ENCODE data around the gene MCAM. TPM values are rescaled to one million over a fixed set of nuclear protein-coding genes. Genes with fewer than 3 reads are reported as not detected.
A peak's percentile ranks its signal among the peaks of the same experiment; 100 is the strongest.

The MCAM gene
- total and polyA plus RNA-seq, 2 donors (not counting 1 experiment from before 2014, with no cell fraction given): 4.8 to 26.3 TPM

DNA sequence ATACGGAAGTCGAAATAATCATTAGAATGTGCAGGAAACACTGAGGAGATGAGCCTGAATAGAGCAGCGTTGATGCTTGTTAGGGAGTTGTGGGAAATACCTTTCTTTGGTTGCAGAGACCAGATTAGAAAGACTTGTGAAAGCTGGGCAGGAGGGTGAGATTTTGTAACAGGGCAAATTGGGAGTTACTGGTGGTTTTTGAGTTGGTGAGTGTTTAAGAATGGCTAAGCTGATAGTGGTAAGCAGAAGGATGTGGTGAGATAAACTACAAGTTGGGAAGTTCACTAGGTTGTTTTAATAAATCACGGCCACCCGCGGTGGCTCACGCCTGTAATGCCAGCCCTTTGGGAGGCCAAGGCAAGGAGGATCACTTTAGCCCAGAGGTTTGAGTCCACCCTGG lies 34.4 kb downstream of the MCAM start:
- TF ChIP-seq, protein P1, sequence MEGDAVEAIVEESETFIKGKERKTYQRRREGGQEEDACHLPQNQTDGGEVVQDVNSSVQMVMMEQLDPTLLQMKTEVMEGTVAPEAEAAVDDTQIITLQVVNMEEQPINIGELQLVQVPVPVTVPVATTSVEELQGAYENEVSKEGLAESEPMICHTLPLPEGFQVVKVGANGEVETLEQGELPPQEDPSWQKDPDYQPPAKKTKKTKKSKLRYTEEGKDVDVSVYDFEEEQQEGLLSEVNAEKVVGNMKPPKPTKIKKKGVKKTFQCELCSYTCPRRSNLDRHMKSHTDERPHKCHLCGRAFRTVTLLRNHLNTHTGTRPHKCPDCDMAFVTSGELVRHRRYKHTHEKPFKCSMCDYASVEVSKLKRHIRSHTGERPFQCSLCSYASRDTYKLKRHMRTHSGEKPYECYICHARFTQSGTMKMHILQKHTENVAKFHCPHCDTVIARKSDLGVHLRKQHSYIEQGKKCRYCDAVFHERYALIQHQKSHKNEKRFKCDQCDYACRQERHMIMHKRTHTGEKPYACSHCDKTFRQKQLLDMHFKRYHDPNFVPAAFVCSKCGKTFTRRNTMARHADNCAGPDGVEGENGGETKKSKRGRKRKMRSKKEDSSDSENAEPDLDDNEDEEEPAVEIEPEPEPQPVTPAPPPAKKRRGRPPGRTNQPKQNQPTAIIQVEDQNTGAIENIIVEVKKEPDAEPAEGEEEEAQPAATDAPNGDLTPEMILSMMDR (conservative IDR thresholded peaks at IDR 0.05 in 1 of 2, IDR thresholded peaks at IDR 0.05 in 1 of 2; ENCODE audit: low read depth in 1 of 2, low read length in 2 of 2): no peak
- no peak for TF ChIP-seq EZH2 (IDR thresholded peaks at IDR 0.05; ENCODE audit: low read length, missing control alignments)
- H3K27me3 ChIP-seq (ENCODE audit: control insufficient read depth, insufficient read depth, low read length): no peaks in the 10 kb centered on the region
- no peak overlapping the region for H3K4me2 ChIP-seq (ENCODE audit: extremely low read depth, insufficient read depth, low read length)
- no peak overlapping the region for H2AFZ ChIP-seq (ENCODE audit: low read length)
- no peaks in the 10 kb centered on the region for H3K36me3 ChIP-seq (ENCODE audit: control insufficient read depth, insufficient read depth, low read length)
- DNase-seq (ENCODE audit: low read depth in 2 of 2): peak in 1 of 2 donors; percentile 10
- H3K79me2 ChIP-seq (ENCODE audit: control insufficient read depth, insufficient read depth, low read length): no peaks in the 10 kb centered on the region
- H3K27ac ChIP-seq (ENCODE audit: insufficient read depth, low read length): no peak overlapping the region
- H4K20me1 ChIP-seq (ENCODE audit: control insufficient read depth, extremely low read depth, insufficient read depth, low read length): no peaks in the 10 kb centered on the region
- no peak overlapping the region for H3K4me3 ChIP-seq (replicated peaks in 1 of 4; ENCODE audit: control extremely low read depth in 1 of 4, insufficient read depth in 1 of 4, low read depth in 3 of 4, low read length in 4 of 4)
- no peaks in the 10 kb centered on the region for H3K4me1 ChIP-seq (ENCODE audit: control insufficient read depth, extremely low read depth, insufficient read depth, low read length)
- no peaks in the 10 kb centered on the region for H3K9me3 ChIP-seq (ENCODE audit: control insufficient read depth, insufficient read depth, low read depth, low read length)
- no peak overlapping the region for H3K9ac ChIP-seq (ENCODE audit: insufficient read depth, low read length)

DNA sequence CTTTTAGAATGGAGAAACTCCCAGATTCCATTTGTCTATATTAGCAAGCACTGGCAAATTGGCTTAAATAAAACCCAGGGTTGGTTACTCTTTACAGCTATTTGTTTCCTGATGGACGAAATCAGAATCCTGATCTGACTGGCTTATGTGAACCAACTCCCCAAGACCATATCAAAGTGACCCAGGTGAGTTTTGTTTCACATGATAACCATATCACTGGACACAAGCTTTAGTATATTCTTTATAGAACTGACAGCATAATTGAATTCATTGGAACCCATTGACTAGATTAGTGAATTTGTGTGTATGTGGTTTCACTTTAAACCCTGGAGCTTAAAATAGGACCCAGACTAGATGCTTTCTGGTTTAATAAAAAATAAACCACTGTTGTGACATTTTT lies 39.3 kb downstream of the MCAM start:
- no peak overlapping the region for H3K27ac ChIP-seq (ENCODE audit: insufficient read depth, low read length)
- peaks cover 2% of the 10 kb centered on the region for H3K36me3 ChIP-seq (ENCODE audit: control insufficient read depth, insufficient read depth, low read length)
- H2AFZ ChIP-seq (ENCODE audit: low read length): no peak overlapping the region
- no peaks in the 10 kb centered on the region for H3K9me3 ChIP-seq (ENCODE audit: control insufficient read depth, insufficient read depth, low read depth, low read length)
- H3K79me2 ChIP-seq (ENCODE audit: control insufficient read depth, insufficient read depth, low read length): no peaks in the 10 kb centered on the region
- no peak for DNase-seq (ENCODE audit: low read depth in 2 of 2)
- H3K27me3 ChIP-seq (ENCODE audit: control insufficient read depth, insufficient read depth, low read length): no peaks in the 10 kb centered on the region
- no peaks in the 10 kb centered on the region for H4K20me1 ChIP-seq (ENCODE audit: control insufficient read depth, extremely low read depth, insufficient read depth, low read length)
- H3K4me2 ChIP-seq (ENCODE audit: extremely low read depth, insufficient read depth, low read length): no peak overlapping the region
- no peak for TF ChIP-seq EZH2 (IDR thresholded peaks at IDR 0.05; ENCODE audit: low read length, missing control alignments)
- TF ChIP-seq, protein P1 (conservative IDR thresholded peaks at IDR 0.05 in 1 of 2, IDR thresholded peaks at IDR 0.05 in 1 of 2; ENCODE audit: low read depth in 1 of 2, low read length in 2 of 2): no peak
- H3K9ac ChIP-seq (ENCODE audit: insufficient read depth, low read length): no peak overlapping the region
- no peaks in the 10 kb centered on the region for H3K4me1 ChIP-seq (ENCODE audit: control insufficient read depth, extremely low read depth, insufficient read depth, low read length)
- H3K4me3 ChIP-seq (replicated peaks in 1 of 4; ENCODE audit: control extremely low read depth in 1 of 4, insufficient read depth in 1 of 4, low read depth in 3 of 4, low read length in 4 of 4): no peak overlapping the region

DNA sequence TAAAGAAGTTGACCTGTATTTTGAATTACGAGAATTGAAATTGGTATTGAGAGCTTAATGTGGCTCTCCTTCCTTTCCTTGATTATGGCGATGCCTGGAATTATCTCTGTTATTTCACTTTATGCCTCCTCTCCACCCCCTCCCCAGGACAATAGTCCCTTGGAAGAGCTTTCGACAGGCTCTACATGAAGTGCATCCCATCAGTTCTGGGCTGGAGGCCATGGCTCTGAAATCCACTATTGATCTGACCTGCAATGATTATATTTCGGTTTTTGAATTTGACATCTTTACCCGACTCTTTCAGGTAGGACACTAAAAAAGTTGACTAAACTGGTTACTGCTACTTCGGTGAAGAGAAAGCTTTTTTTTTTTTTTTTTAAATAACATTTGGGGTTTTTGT lies 43.2 kb downstream of the MCAM start:
- Histone ChIP-seq H2AFZ (ENCODE audit: low read length) (no peak overlapping the region), H3K4me3 (replicated peaks in 1 of 4; ENCODE audit: control extremely low read depth in 1 of 4, insufficient read depth in 1 of 4, low read depth in 3 of 4, low read length in 4 of 4) (no peak overlapping the region), H3K9ac (ENCODE audit: insufficient read depth, low read length) (no peak overlapping the region), H3K79me2 (ENCODE audit: control insufficient read depth, insufficient read depth, low read length) (peaks cover 2% of the 10 kb centered on the region), H3K27ac (ENCODE audit: insufficient read depth, low read length) (no peak overlapping the region), H3K27me3 (ENCODE audit: control insufficient read depth, insufficient read depth, low read length) (no peaks in the 10 kb centered on the region), H3K36me3 (ENCODE audit: control insufficient read depth, insufficient read depth, low read length) (peaks cover 2% of the 10 kb centered on the region), H3K4me2 (ENCODE audit: extremely low read depth, insufficient read depth, low read length) (no peak overlapping the region), H3K9me3 (ENCODE audit: control insufficient read depth, insufficient read depth, low read depth, low read length) (no peaks in the 10 kb centered on the region), H4K20me1 (ENCODE audit: control insufficient read depth, extremely low read depth, insufficient read depth, low read length) (no peaks in the 10 kb centered on the region), H3K4me1 (ENCODE audit: control insufficient read depth, extremely low read depth, insufficient read depth, low read length) (no peaks in the 10 kb centered on the region)
- TF ChIP-seq, protein P1 (conservative IDR thresholded peaks at IDR 0.05 in 1 of 2, IDR thresholded peaks at IDR 0.05 in 1 of 2; ENCODE audit: low read depth in 1 of 2, low read length in 2 of 2): no peak
- TF ChIP-seq EZH2 (IDR thresholded peaks at IDR 0.05; ENCODE audit: low read length, missing control alignments): no peak
- no peak for DNase-seq (ENCODE audit: low read depth in 2 of 2)
